HL-60 (cell line): ENCODE data around the gene SCO2.

Experiments
- GABPA ChIP-seq: IDR thresholded peaks from 2 replicates; pipeline ENCODE4 v1.6.1; 2012; ENCODE audit warnings: low read depth
- POLR2AphosphoS5 ChIP-seq: IDR thresholded peaks from 2 replicates; pipeline ENCODE4 v1.6.1; 2012; ENCODE audit warnings: low read depth
- TF ChIP-seq, protein P1 (sequence below): IDR thresholded peaks from one replicate; pipeline ENCODE4 v1.5.1; 2011; ENCODE audit warnings: low read length, control low read depth, inconsistent platforms; ENCODE audit not compliant: insufficient read depth
- TF ChIP-seq, protein P2 (sequence below): IDR thresholded peaks from 2 replicates; pipeline ENCODE4 v1.6.1; 2012; ENCODE audit warnings: low read depth; ENCODE audit not compliant: insufficient replicate concordance

DNA sequence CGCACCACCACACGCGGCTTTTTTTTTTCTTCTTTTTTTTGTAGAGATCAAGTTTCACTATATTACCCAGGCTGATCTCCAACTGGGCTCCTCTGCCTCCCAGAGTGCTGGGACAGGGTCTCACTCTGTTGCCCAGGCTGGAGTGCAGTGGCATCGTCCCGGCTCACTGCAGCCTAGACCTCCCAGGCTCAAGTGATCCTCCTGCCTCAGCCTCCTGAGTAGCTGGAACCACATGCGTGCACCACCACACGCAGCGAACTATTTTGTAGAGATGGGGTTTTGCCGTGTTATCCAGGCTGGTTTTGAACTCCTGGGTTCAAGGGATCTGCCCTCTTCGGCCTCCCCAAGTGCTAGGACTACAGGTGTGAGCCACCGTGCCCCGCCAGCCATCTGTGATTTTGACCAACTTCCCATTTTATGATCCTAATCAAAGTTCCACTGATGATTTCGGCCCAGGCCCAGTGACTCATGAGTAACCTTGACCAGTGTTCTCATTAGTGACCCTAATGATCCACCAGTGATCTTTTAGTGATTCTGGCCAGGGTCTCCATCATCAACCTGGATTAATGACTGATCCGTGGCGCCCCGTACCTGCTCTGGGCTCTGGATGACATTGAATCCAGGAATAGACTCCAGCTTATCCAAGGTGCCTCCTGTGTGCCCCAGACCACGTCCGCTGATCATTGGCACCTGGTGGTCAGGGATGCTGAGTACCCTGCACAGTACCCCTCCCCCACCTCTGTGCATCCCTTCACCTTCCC, 2.7 kb upstream of the SCO2 start:
- TF ChIP-seq, protein P1, sequence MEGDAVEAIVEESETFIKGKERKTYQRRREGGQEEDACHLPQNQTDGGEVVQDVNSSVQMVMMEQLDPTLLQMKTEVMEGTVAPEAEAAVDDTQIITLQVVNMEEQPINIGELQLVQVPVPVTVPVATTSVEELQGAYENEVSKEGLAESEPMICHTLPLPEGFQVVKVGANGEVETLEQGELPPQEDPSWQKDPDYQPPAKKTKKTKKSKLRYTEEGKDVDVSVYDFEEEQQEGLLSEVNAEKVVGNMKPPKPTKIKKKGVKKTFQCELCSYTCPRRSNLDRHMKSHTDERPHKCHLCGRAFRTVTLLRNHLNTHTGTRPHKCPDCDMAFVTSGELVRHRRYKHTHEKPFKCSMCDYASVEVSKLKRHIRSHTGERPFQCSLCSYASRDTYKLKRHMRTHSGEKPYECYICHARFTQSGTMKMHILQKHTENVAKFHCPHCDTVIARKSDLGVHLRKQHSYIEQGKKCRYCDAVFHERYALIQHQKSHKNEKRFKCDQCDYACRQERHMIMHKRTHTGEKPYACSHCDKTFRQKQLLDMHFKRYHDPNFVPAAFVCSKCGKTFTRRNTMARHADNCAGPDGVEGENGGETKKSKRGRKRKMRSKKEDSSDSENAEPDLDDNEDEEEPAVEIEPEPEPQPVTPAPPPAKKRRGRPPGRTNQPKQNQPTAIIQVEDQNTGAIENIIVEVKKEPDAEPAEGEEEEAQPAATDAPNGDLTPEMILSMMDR, result no peak
- TF ChIP-seq POLR2AphosphoS5, result no peak; the same call in 1 of the 2 replicates
- no peak for TF ChIP-seq GABPA
- TF ChIP-seq, protein P2, sequence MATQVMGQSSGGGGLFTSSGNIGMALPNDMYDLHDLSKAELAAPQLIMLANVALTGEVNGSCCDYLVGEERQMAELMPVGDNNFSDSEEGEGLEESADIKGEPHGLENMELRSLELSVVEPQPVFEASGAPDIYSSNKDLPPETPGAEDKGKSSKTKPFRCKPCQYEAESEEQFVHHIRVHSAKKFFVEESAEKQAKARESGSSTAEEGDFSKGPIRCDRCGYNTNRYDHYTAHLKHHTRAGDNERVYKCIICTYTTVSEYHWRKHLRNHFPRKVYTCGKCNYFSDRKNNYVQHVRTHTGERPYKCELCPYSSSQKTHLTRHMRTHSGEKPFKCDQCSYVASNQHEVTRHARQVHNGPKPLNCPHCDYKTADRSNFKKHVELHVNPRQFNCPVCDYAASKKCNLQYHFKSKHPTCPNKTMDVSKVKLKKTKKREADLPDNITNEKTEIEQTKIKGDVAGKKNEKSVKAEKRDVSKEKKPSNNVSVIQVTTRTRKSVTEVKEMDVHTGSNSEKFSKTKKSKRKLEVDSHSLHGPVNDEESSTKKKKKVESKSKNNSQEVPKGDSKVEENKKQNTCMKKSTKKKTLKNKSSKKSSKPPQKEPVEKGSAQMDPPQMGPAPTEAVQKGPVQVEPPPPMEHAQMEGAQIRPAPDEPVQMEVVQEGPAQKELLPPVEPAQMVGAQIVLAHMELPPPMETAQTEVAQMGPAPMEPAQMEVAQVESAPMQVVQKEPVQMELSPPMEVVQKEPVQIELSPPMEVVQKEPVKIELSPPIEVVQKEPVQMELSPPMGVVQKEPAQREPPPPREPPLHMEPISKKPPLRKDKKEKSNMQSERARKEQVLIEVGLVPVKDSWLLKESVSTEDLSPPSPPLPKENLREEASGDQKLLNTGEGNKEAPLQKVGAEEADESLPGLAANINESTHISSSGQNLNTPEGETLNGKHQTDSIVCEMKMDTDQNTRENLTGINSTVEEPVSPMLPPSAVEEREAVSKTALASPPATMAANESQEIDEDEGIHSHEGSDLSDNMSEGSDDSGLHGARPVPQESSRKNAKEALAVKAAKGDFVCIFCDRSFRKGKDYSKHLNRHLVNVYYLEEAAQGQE, result no peak
